Panc1 (cell line): ENCODE results near the gene EEIG1. TPM values are rescaled to one million over a fixed set of nuclear protein-coding genes. Genes with fewer than 3 reads are reported as not detected.

Experiments
- ATAC-seq: fragments of 200-7000 bp; cut with Tn5 transposase; 2 replicates; pipeline ENCODE4 v1.9.1; 2020; ENCODE audit warnings: mild to moderate bottlenecking, moderate library complexity
- BruUV-seq: library from RNA; stranded (reverse); fragments of 400-500 nt; replicated peaks from 2 replicates; lab custom pipeline; 2021; lab: Mats Ljungman, UMichigan
- CTCF ChIA-PET: fragments of 300-600 bp; sonication (Branson Sonifier 250); formaldehyde crosslinking; loops from one replicate; lab custom pipeline; 2022; ENCODE audit warnings: antibody characterized with exemption; lab: Charles Lee
- POLR2A ChIA-PET: fragments of 300-600 bp; sonication (Branson Sonifier 250); formaldehyde crosslinking; loops from one replicate; lab custom pipeline; 2022; ENCODE audit warnings: antibody characterized with exemption; lab: Charles Lee
- DNase-seq: peaks from one replicate; pipeline ENCODE4 v3.0.0-alpha.2; 2010; ENCODE audit warnings: low read depth, low spot score
- H3K27ac ChIP-seq: 2 replicates; pipeline ENCODE4 v1.5.1; 2011; ENCODE audit warnings: mild to moderate bottlenecking, low read length, inconsistent platforms
- H3K27me3 ChIP-seq: fragments of 200-500 bp; sonication (Bioruptor generic); 2 replicates; pipeline ENCODE4 v1.6.0; 2014; ENCODE audit warnings: low read length, inconsistent platforms; ENCODE audit not compliant: control insufficient read depth, insufficient read depth
- H3K36me3 ChIP-seq: fragments of 200-500 bp; sonication (Bioruptor generic); 2 replicates; pipeline ENCODE4 v1.5.1; 2014; ENCODE audit warnings: inconsistent platforms, mild to moderate bottlenecking, low read length, moderate library complexity; ENCODE audit not compliant: control insufficient read depth, insufficient read depth
- H3K4me1 ChIP-seq: 2 replicates; pipeline ENCODE4 v1.5.1; 2011; ENCODE audit warnings: inconsistent platforms, mild to moderate bottlenecking, low read length, moderate library complexity; ENCODE audit not compliant: control insufficient read depth, insufficient read depth
- H3K4me3 ChIP-seq, 2 experiments: 2 replicates each; pipeline ENCODE4 v1.5.1; 2011 to 2012; ENCODE audit warnings: low read depth in 2 of 2, low read length in 2 of 2, mild to moderate bottlenecking in 2 of 2, inconsistent platforms in 1 of 2, moderate library complexity in 1 of 2
- H3K9me3 ChIP-seq: fragments of 200-500 bp; sonication (Bioruptor generic); 2 replicates; pipeline ENCODE4 v1.5.1; 2014; ENCODE audit warnings: low read depth, mild to moderate bottlenecking, inconsistent platforms, low read length, moderate library complexity; ENCODE audit not compliant: control insufficient read depth, insufficient read depth
- POLR2AphosphoS5 ChIP-seq: IDR thresholded peaks from 2 replicates; pipeline ENCODE4 v1.6.1; 2012; ENCODE audit warnings: mild to moderate bottlenecking, low read depth, low read length, moderate library complexity
- SIN3A ChIP-seq: IDR thresholded peaks from 2 replicates; pipeline ENCODE4 v1.6.1; 2012; ENCODE audit warnings: low read depth, mild to moderate bottlenecking, low read length, moderate library complexity, borderline replicate concordance; ENCODE audit not compliant: insufficient read depth
- TCF7L2 ChIP-seq: IDR thresholded peaks from 2 replicates; pipeline ENCODE4 v1.6.1; 2011; ENCODE audit warnings: mild to moderate bottlenecking, low read depth, low read length, inconsistent platforms
- in situ Hi-C: cut with HindIII; loops from 2 replicates; pipeline ENCODE4 v1.10.0; 2016; ENCODE audit warnings: low sequenced_read_pairs, low pct_unique_long_range_greater_than_20kb
- intact Hi-C: fragments of 100-400 bp; cut with micrococcal nuclease; formaldehyde crosslinking; loops from one replicate; pipeline ENCODE4 v1.10.0; 2022; ENCODE audit not compliant: unreplicated experiment
- total RNA-seq: library from RNA; stranded (reverse); gene quantifications from one replicate; pipeline ENCODE4 v1.2.1, GENCODE V29; 2021; ENCODE audit not compliant: unreplicated experiment
- TF ChIP-seq, protein P1 (sequence below), 2 experiments: IDR thresholded peaks; 2 replicates each; pipeline ENCODE4 v1.6.1; 2011 to 2012; ENCODE audit warnings: low read depth in 2 of 2, control low read depth in 1 of 2, low read length in 1 of 2, mild to moderate bottlenecking in 1 of 2, moderate library complexity in 1 of 2; ENCODE audit not compliant: insufficient read depth in 1 of 2
- TF ChIP-seq, protein P2 (sequence below): fragments of 450-650 bp; IDR thresholded peaks from 2 replicates; pipeline ENCODE4 v1.5.1; 2017; ENCODE audit warnings: mild to moderate bottlenecking

The EEIG1 gene
- total RNA-seq, 1 experiment from 2014 or later: 361 TPM

GRCh38 chr9:127960410-127961154 is 20.2 kb downstream of the EEIG1 start:
- POLR2A ChIA-PET: no interaction called here
- ATAC-seq (no peak; the same call in 1 of the 2 replicates), DNase-seq (no peak)
- CTCF ChIA-PET: no interaction called here
- Histone ChIP-seq H3K4me3 (no peak overlapping the region), H3K9me3 (no peaks in the 10 kb centered on the region), H3K36me3 (no peaks in the 10 kb centered on the region), H3K27ac (peak overlapping the region; percentile 88), H3K27me3 (no peaks in the 10 kb centered on the region), H3K4me1 (peaks cover 86% of the 10 kb centered on the region)
- intact Hi-C loops (no loop called here), in situ Hi-C loops (no loop called here)
- no TSS peak for BruUV-seq
- TF ChIP-seq, protein P1, sequence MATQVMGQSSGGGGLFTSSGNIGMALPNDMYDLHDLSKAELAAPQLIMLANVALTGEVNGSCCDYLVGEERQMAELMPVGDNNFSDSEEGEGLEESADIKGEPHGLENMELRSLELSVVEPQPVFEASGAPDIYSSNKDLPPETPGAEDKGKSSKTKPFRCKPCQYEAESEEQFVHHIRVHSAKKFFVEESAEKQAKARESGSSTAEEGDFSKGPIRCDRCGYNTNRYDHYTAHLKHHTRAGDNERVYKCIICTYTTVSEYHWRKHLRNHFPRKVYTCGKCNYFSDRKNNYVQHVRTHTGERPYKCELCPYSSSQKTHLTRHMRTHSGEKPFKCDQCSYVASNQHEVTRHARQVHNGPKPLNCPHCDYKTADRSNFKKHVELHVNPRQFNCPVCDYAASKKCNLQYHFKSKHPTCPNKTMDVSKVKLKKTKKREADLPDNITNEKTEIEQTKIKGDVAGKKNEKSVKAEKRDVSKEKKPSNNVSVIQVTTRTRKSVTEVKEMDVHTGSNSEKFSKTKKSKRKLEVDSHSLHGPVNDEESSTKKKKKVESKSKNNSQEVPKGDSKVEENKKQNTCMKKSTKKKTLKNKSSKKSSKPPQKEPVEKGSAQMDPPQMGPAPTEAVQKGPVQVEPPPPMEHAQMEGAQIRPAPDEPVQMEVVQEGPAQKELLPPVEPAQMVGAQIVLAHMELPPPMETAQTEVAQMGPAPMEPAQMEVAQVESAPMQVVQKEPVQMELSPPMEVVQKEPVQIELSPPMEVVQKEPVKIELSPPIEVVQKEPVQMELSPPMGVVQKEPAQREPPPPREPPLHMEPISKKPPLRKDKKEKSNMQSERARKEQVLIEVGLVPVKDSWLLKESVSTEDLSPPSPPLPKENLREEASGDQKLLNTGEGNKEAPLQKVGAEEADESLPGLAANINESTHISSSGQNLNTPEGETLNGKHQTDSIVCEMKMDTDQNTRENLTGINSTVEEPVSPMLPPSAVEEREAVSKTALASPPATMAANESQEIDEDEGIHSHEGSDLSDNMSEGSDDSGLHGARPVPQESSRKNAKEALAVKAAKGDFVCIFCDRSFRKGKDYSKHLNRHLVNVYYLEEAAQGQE (IDR thresholded peaks at IDR 0.05; ENCODE audit: insufficient read depth in 1 of 2, low read depth in 2 of 2, low read length in 1 of 2): no peak
- TF ChIP-seq SIN3A (no peak), POLR2AphosphoS5 (no peak), TCF7L2 (no peak)
- TF ChIP-seq, protein P2, sequence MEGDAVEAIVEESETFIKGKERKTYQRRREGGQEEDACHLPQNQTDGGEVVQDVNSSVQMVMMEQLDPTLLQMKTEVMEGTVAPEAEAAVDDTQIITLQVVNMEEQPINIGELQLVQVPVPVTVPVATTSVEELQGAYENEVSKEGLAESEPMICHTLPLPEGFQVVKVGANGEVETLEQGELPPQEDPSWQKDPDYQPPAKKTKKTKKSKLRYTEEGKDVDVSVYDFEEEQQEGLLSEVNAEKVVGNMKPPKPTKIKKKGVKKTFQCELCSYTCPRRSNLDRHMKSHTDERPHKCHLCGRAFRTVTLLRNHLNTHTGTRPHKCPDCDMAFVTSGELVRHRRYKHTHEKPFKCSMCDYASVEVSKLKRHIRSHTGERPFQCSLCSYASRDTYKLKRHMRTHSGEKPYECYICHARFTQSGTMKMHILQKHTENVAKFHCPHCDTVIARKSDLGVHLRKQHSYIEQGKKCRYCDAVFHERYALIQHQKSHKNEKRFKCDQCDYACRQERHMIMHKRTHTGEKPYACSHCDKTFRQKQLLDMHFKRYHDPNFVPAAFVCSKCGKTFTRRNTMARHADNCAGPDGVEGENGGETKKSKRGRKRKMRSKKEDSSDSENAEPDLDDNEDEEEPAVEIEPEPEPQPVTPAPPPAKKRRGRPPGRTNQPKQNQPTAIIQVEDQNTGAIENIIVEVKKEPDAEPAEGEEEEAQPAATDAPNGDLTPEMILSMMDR: no peak

DNA sequence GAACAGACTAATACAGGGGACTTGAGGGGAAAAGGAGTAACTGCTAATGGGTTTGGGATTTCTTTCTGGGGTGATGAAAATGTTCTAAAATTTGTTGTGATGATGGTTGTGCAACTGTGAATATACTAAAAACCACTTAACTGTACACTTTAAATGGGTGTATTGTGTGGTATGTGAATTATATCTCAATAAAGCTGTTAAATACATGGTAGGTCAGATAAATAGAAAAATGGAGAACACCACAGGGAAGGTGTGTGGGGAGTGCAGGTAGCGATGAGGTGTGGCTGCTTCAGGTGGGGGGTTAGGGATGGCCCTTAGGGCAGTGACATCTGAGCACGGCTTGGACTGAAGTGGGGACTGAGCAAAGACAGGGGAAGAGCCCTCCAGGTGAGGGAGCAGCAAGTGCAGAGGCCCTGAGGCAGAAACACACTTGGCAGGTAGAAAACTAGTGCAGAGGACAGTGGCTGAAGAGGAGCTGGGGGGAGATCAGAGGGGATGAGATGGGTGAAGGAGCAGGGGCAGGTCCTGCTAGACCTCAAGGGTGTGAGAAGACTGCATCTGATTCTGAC is 20.9 kb downstream of the EEIG1 start:
- in situ Hi-C loops: no loop called here
- ChIA-PET POLR2A (no interaction called here), CTCF (no interaction called here)
- Histone ChIP-seq H3K27ac (peak overlapping the region; percentile 88), H3K4me1 (peaks cover 86% of the 10 kb centered on the region), H3K36me3 (no peaks in the 10 kb centered on the region), H3K9me3 (no peaks in the 10 kb centered on the region), H3K4me3 (no peak overlapping the region), H3K27me3 (no peaks in the 10 kb centered on the region)
- no peak for DNase-seq
- ATAC-seq: no peak
- intact Hi-C loops: no loop called here
- no TSS peak for BruUV-seq
- TF ChIP-seq, protein P1 (IDR thresholded peaks at IDR 0.05; ENCODE audit: insufficient read depth in 1 of 2, low read depth in 2 of 2, low read length in 1 of 2): no peak
- TF ChIP-seq, protein P2: no peak
- TF ChIP-seq TCF7L2 (no peak), POLR2AphosphoS5 (no peak), SIN3A (no peak)
